Skin of body (tissue), 2 donors: Measurements from ENCODE around the gene TMEM98. TPM values are rescaled to one million over a fixed set of nuclear protein-coding genes. Genes with fewer than 3 reads are reported as not detected.
"Not testable (repeated sequence)": the region's sequence is repeated elsewhere in the genome, so short reads cannot be mapped to it uniquely, and the experiment has no call there.

Source experiments
- DNase-seq: peaks from one replicate; lab custom pipeline; 2025; lab: John Stamatoyannopoulos, UW
- total RNA-seq: library from RNA; depleted of rRNA; stranded (reverse); fragments of >200 nt; gene quantifications from one replicate; pipeline ENCODE4 v1.2.3, GENCODE V29; 2014

The TMEM98 gene
- total RNA-seq, 1 donor from 2014 or later, result 71.0 TPM

DNA sequence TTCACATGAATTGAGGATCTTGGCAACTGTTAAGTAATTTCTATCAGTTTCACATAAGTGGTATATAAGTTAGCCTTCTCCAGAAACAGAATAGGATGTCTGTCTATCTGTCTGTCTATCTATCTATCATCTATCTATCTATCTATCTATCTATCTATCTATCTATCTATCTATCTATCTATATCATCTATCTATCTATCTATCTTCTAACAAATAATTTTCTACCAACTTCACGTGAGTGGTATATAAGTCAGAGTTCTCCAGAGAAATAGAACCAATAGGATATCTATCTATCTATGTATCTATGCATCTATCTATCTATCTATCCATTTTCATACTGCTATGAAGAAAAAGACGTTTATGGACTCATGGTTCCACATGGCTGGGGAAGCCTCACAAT, 52.3 kb downstream of the TMEM98 start:
- no peak for DNase-seq

GRCh38 chr17:32981611-32982010, 53.7 kb downstream of the TMEM98 start:
- not testable (repeated sequence) for DNase-seq

- DNase-seq, result no peak
Observed at GRCh38 chr17:32985050-32985756, 57.2 kb downstream of the TMEM98 start.

DNA sequence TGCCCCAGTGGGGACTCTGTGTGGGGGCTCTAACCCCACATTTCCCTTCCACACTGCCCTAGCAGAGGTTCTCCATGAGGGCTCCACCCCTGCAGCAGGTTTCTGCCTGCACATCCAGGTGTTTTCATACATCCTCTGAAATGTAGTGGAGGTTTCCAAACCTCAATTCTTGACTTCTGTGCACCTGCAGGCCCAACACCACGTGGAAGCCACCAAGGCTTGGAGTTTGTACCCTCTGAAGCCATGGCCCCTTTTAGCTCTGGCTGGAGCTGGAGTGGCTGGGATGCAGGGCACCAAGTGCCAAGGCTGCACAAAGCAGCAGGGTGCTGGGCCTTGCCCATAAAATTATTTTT, 59.5 kb downstream of the TMEM98 start:
- DNase-seq, result not testable (repeated sequence)

- DNase-seq, result not testable (repeated sequence)
Observed at GRCh38 chr17:32987868-32988267, 59.9 kb downstream of the TMEM98 start.

- no peak for DNase-seq
Observed at GRCh38 chr17:32988481-32989101, 60.6 kb downstream of the TMEM98 start.

DNA sequence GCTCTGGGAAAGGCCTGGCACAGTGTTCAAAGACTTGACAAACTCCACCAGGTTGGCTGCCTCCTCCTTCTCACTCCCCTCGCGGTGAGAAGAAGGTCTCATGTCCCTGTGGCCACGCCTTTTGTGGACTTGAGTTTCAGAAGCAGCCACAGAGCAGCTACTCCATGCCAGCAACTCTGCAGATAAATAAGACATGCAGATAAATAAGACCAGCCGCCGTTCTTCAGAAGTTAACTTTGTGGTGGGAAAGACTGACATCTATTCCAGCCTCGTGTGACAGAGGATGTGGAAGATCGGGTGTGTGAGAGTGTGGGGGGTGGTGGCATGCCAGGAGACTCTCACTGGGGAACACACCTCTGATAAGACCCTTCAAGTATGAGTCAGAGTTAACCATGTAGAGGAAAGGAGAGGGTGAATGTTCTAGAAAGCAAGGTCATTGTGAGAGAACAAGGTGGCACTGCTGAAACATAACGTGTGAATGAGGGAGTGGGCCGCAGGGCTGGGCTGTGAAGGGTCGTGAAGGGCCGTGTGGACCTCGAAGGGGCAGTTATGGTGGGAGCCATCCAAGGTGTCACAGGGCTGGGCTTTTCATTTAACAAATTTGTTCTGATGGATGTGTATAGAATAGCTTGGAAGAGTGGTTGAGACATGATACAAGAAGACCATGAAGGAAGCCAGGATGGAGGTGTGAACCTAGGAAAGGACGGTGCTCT, 64.5 kb downstream of the TMEM98 start:
- DNase-seq, result no peak

GRCh38 chr17:32993977-32994376, 66.0 kb downstream of the TMEM98 start:
- no peak for DNase-seq

Other genes with a start within 250 kb of the TMEM98 start
- 38.9 TPM for gene MYO1D, start 51.0 kb upstream of the TMEM98 start, total RNA-seq
- gene SPACA3, start 63.7 kb downstream of the TMEM98 start, total RNA-seq, result not detected